Natural killer cell (primary cell): ENCODE data around the gene LRRC70. TPM values are rescaled to one million over a fixed set of nuclear protein-coding genes. Genes with fewer than 3 reads are reported as not detected.
A peak's percentile ranks its signal among the peaks of the same experiment; 100 is the strongest.

Experiments
- ATAC-seq, 3 donors: fragments of 150-1000 bp in 2 of 3; fragments of 200-7000 bp in 1 of 3; cut with Tn5 transposase; 1 replicate in 1 of 3; 2 replicates in 2 of 3; pipeline ENCODE4 v1.10.0; 2021; ENCODE audit warnings: mild to moderate bottlenecking in 2 of 3, moderate library complexity in 2 of 3
- DNase-seq, 2 donors: peaks; one replicate each; pipeline versions ENCODE4 v3.0.0 to v3.0.0-alpha.2; 2013 to 2021; ENCODE audit warnings: mixed read lengths in 1 of 2
- H3K27ac ChIP-seq: one replicate; pipeline ENCODE4 v1.5.1; 2013; ENCODE audit warnings: mild to moderate bottlenecking, low read length
- H3K27me3 ChIP-seq: one replicate; pipeline ENCODE4 v1.6.1; 2013; ENCODE audit warnings: low read length; ENCODE audit not compliant: control insufficient read depth, insufficient read depth
- H3K36me3 ChIP-seq: one replicate; pipeline ENCODE4 v1.6.1; 2013; ENCODE audit warnings: low read length; ENCODE audit not compliant: control insufficient read depth, insufficient read depth
- H3K4me1 ChIP-seq: one replicate; pipeline ENCODE4 v1.6.1; 2013; ENCODE audit warnings: low read length; ENCODE audit not compliant: control insufficient read depth, insufficient read depth
- H3K4me3 ChIP-seq: one replicate; pipeline ENCODE4 v1.5.1; 2013; ENCODE audit warnings: low read length
- H3K9me3 ChIP-seq: one replicate; pipeline ENCODE4 v1.6.1; 2013; ENCODE audit warnings: low read length; ENCODE audit not compliant: control insufficient read depth, insufficient read depth
- H3K27ac Mint-ChIP-seq, 2 donors: one replicate each; pipeline ENCODE4 v1.8.0; 2022; ENCODE audit warnings: mild to moderate bottlenecking in 2 of 2, mixed read lengths in 2 of 2, moderate library complexity in 1 of 2
- H3K27me3 Mint-ChIP-seq, 2 donors: one replicate each; pipeline ENCODE4 v1.8.0; 2022; ENCODE audit warnings: low read depth in 2 of 2, mixed read lengths in 2 of 2
- H3K36me3 Mint-ChIP-seq: one replicate; pipeline ENCODE4 v1.8.0; 2022; ENCODE audit warnings: mixed read lengths
- H3K4me1 Mint-ChIP-seq, 2 donors: one replicate each; pipeline ENCODE4 v1.8.0; 2022; ENCODE audit warnings: mixed read lengths in 2 of 2
- H3K4me3 Mint-ChIP-seq: one replicate; pipeline ENCODE4 v1.8.0; 2022; ENCODE audit warnings: mild to moderate bottlenecking, moderate library complexity, mixed read lengths
- H3K9me3 Mint-ChIP-seq, 2 donors: one replicate each; pipeline ENCODE4 v1.8.0; 2022; ENCODE audit warnings: mixed read lengths in 2 of 2
- WGBS: methylation state at CpG from one replicate; pipeline ENCODE4 v1.1.7; 2013; ENCODE audit warnings: missing lambda C conversion rate; ENCODE audit not compliant: insufficient coverage; 5-methylcytosine and 5-hydroxymethylcytosine counted together
- intact Hi-C: fragments of 100-400 bp; cut with micrococcal nuclease; formaldehyde crosslinking; loops from one replicate; pipeline ENCODE4 v1.14.2; 2022
- total RNA-seq, 4 donors: library from RNA; stranded (reverse); fragments of 120-200 nt in 1 of 4; gene quantifications; one replicate each; pipeline versions ENCODE4 v1.2.3 to v1.2.4, GENCODE V29; 2013 to 2022
- TF ChIP-seq, protein P1 (sequence below): fragments of 200-600 bp; IDR thresholded peaks from one replicate; pipeline ENCODE4 v1.8.0; 2022; ENCODE audit warnings: antibody characterized with exemption

Gene LRRC70
- total RNA-seq, 3 donors from 2014 or later (not counting 1 experiment from before 2014, with no cell fraction given) = 17.6 to 29.5 (median 21.2) TPM

- no peak overlapping the region for H3K4me3 ChIP-seq
- no peak for DNase-seq
- H3K4me3 Mint-ChIP-seq = no peak overlapping the region
- no peaks in the 10 kb centered on the region for H3K9me3 ChIP-seq
- intact Hi-C loops = no loop called here
- H3K4me1 Mint-ChIP-seq = peaks cover 10 to 24% of the 10 kb centered on the region in 2 donors
- H3K36me3 ChIP-seq = peaks cover 3% of the 10 kb centered on the region
- H3K27me3 Mint-ChIP-seq = no peaks in the 10 kb centered on the region
- no peaks in the 10 kb centered on the region for H3K9me3 Mint-ChIP-seq
- H3K27ac ChIP-seq = no peak overlapping the region
- TF ChIP-seq, protein P1, sequence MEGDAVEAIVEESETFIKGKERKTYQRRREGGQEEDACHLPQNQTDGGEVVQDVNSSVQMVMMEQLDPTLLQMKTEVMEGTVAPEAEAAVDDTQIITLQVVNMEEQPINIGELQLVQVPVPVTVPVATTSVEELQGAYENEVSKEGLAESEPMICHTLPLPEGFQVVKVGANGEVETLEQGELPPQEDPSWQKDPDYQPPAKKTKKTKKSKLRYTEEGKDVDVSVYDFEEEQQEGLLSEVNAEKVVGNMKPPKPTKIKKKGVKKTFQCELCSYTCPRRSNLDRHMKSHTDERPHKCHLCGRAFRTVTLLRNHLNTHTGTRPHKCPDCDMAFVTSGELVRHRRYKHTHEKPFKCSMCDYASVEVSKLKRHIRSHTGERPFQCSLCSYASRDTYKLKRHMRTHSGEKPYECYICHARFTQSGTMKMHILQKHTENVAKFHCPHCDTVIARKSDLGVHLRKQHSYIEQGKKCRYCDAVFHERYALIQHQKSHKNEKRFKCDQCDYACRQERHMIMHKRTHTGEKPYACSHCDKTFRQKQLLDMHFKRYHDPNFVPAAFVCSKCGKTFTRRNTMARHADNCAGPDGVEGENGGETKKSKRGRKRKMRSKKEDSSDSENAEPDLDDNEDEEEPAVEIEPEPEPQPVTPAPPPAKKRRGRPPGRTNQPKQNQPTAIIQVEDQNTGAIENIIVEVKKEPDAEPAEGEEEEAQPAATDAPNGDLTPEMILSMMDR = no peak
- H3K27me3 ChIP-seq = no peaks in the 10 kb centered on the region
- 100% methylated on average over 1 of the region's 2 CpGs for WGBS
- H3K27ac Mint-ChIP-seq = no peak overlapping the region
- H3K4me1 ChIP-seq = no peaks in the 10 kb centered on the region
- H3K36me3 Mint-ChIP-seq = no peaks in the 10 kb centered on the region
- no peak for ATAC-seq
These were observed 11.8 kb downstream of the LRRC70 start for GRCh38 chr5:62590387-62590786.

DNA sequence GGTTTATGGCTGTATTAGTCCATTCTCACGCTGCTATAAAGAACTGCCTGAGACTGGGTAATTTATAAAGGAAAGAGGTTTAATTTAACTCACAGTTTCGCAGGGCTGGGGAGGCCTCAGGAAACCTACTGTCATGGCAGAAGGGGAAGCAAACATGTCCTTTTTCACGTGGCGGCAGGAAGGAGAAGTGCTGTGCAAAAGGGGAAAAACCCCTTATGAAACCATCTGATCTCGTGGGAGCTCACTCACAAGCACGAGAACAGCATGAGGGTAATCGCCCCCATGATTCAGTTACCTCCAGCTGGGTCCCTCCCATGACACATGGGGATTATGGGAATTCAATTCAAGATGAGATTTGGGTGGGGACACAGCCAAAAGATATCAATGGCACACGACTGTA lies 13.9 kb downstream of the LRRC70 start:
- 78% methylated on average over 8 of the region's 8 CpGs for WGBS
- Histone ChIP-seq H3K9me3 (no peaks in the 10 kb centered on the region), H3K27me3 (no peaks in the 10 kb centered on the region), H3K4me1 (no peaks in the 10 kb centered on the region), H3K36me3 (peaks cover 3% of the 10 kb centered on the region), H3K4me3 (no peak overlapping the region), H3K27ac (no peak overlapping the region)
- Mint-ChIP-seq H3K9me3 (no peaks in the 10 kb centered on the region), H3K27me3 (no peaks in the 10 kb centered on the region), H3K4me1 (peaks cover 8 to 28% of the 10 kb centered on the region in 2 donors), H3K4me3 (no peak overlapping the region), H3K36me3 (no peaks in the 10 kb centered on the region), H3K27ac (peak overlapping the region in 1 of 2 donors; percentile 22)
- TF ChIP-seq, protein P1 = no peak
- ATAC-seq (no peak), DNase-seq (no peak)
- intact Hi-C loops = no loop called here

DNA sequence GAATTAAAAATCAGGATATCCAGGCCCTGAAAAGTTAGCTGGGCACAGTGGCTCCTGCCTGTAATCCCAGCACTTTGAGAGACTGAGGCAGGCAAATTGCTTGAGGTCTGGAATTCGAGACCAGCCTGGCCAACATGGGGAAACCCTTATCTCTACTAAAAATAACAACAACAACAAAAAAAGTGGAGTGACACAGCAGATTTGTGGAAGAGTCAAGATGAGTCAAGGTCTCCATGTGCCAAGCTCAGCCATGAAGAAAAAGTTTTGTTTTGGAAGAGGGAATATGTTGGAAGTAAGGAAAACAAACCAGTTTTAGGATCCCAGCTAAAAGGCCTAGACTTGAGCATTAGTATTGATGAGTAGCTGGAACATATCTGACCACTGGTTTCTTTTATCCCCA lies 14.7 kb downstream of the LRRC70 start:
- H3K9me3 ChIP-seq = no peaks in the 10 kb centered on the region
- peaks cover 3% of the 10 kb centered on the region for H3K36me3 ChIP-seq
- WGBS = 88% methylated on average over 1 of the region's 1 CpG
- Mint-ChIP-seq H3K36me3 (no peaks in the 10 kb centered on the region), H3K4me3 (no peak overlapping the region), H3K27ac (peak overlapping the region in 1 of 2 donors; percentile 22), H3K9me3 (no peaks in the 10 kb centered on the region), H3K27me3 (no peaks in the 10 kb centered on the region), H3K4me1 (peaks cover 13 to 27% of the 10 kb centered on the region in 2 donors)
- no peak overlapping the region for H3K27ac ChIP-seq
- H3K4me1 ChIP-seq = no peaks in the 10 kb centered on the region
- ATAC-seq = no peak
- H3K27me3 ChIP-seq = no peaks in the 10 kb centered on the region
- intact Hi-C loops = no loop called here
- TF ChIP-seq, protein P1 = no peak
- no peak for DNase-seq
- H3K4me3 ChIP-seq = no peak overlapping the region

DNA sequence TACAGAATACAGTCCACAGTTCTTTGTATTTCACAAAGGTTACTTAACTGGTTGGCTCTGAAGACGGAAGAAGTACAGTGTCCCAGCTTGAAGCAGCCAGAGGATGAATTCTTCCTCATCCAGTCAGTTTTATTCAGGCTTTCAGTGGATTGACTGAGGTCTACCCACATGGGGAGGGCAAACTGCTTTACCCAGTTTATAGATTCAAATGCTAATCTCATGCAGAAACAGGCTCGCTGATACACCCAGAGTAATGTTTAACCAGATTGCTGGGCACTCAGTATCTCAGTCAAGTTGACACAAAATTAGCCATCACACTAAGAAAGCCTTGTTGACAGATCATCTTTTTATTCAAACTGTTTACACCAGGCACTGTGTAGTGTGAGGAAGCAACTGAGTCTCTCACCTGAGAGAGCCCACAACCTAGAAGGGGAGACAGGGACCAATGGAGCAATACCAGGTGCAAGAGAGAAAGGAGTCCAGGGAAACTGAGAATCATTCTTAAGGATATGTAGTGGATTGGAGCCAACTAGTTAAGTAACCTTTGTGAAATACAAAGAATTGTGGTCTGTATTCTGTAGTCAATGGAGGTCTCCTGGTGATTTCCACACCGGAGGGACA lies 15.9 kb downstream of the LRRC70 start:
- ATAC-seq (no peak), DNase-seq (no peak)
- no peak overlapping the region for H3K27ac ChIP-seq
- Mint-ChIP-seq H3K4me3 (no peak overlapping the region), H3K27me3 (no peaks in the 10 kb centered on the region), H3K9me3 (no peaks in the 10 kb centered on the region), H3K27ac (peak overlapping the region in 1 of 2 donors; percentile 51), H3K4me1 (peaks cover 24 to 35% of the 10 kb centered on the region in 2 donors), H3K36me3 (no peaks in the 10 kb centered on the region)
- H3K27me3 ChIP-seq = no peaks in the 10 kb centered on the region
- intact Hi-C loops = no loop called here
- TF ChIP-seq, protein P1 = no peak
- peaks cover 3% of the 10 kb centered on the region for H3K36me3 ChIP-seq
- no peak overlapping the region for H3K4me3 ChIP-seq
- peaks cover 3% of the 10 kb centered on the region for H3K4me1 ChIP-seq
- no peaks in the 10 kb centered on the region for H3K9me3 ChIP-seq
- WGBS = 94% methylated on average over 3 of the region's 3 CpGs
